ENCODE measurements around the gene MLST8.

DNA sequence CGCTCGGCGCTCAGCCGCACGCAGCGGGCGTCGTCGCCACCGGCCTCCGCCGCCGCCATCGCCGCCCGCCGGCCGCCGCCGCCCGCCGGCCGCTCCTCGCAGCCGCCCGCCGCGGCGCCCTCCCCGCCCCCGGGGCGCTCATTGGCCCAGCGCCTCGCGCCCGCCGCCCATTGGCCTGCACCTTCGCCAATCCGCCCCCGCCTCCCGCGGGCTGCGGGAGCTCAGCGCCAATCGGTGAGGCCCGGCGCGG, 9.4 kb downstream of the MLST8 start, which contains the start of gene PGP:
- TF ChIP-seq ZNF324 (tag by site-specific recombination; IDR thresholded peaks at IDR 0.05) (no peak), ZNF221 (tag by site-specific recombination; IDR thresholded peaks at IDR 0.05; ENCODE audit: borderline replicate concordance) (no peak), ZNF184 (tag by site-specific recombination; IDR thresholded peaks at IDR 0.05) (no peak), ZNF510 (tag by site-specific recombination; IDR thresholded peaks at IDR 0.05; ENCODE audit: insufficient replicate concordance) (no peak), ZNF138 (tag by site-specific recombination; IDR thresholded peaks at IDR 0.05; ENCODE audit: borderline replicate concordance) (no peak), ZNF707 (tag by site-specific recombination; IDR thresholded peaks at IDR 0.05) (no peak)
- TF ChIP-seq, protein P1, sequence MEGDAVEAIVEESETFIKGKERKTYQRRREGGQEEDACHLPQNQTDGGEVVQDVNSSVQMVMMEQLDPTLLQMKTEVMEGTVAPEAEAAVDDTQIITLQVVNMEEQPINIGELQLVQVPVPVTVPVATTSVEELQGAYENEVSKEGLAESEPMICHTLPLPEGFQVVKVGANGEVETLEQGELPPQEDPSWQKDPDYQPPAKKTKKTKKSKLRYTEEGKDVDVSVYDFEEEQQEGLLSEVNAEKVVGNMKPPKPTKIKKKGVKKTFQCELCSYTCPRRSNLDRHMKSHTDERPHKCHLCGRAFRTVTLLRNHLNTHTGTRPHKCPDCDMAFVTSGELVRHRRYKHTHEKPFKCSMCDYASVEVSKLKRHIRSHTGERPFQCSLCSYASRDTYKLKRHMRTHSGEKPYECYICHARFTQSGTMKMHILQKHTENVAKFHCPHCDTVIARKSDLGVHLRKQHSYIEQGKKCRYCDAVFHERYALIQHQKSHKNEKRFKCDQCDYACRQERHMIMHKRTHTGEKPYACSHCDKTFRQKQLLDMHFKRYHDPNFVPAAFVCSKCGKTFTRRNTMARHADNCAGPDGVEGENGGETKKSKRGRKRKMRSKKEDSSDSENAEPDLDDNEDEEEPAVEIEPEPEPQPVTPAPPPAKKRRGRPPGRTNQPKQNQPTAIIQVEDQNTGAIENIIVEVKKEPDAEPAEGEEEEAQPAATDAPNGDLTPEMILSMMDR (tag by site-specific recombination; IDR thresholded peaks at IDR 0.05), result no peak
- TF ChIP-seq, protein P2, sequence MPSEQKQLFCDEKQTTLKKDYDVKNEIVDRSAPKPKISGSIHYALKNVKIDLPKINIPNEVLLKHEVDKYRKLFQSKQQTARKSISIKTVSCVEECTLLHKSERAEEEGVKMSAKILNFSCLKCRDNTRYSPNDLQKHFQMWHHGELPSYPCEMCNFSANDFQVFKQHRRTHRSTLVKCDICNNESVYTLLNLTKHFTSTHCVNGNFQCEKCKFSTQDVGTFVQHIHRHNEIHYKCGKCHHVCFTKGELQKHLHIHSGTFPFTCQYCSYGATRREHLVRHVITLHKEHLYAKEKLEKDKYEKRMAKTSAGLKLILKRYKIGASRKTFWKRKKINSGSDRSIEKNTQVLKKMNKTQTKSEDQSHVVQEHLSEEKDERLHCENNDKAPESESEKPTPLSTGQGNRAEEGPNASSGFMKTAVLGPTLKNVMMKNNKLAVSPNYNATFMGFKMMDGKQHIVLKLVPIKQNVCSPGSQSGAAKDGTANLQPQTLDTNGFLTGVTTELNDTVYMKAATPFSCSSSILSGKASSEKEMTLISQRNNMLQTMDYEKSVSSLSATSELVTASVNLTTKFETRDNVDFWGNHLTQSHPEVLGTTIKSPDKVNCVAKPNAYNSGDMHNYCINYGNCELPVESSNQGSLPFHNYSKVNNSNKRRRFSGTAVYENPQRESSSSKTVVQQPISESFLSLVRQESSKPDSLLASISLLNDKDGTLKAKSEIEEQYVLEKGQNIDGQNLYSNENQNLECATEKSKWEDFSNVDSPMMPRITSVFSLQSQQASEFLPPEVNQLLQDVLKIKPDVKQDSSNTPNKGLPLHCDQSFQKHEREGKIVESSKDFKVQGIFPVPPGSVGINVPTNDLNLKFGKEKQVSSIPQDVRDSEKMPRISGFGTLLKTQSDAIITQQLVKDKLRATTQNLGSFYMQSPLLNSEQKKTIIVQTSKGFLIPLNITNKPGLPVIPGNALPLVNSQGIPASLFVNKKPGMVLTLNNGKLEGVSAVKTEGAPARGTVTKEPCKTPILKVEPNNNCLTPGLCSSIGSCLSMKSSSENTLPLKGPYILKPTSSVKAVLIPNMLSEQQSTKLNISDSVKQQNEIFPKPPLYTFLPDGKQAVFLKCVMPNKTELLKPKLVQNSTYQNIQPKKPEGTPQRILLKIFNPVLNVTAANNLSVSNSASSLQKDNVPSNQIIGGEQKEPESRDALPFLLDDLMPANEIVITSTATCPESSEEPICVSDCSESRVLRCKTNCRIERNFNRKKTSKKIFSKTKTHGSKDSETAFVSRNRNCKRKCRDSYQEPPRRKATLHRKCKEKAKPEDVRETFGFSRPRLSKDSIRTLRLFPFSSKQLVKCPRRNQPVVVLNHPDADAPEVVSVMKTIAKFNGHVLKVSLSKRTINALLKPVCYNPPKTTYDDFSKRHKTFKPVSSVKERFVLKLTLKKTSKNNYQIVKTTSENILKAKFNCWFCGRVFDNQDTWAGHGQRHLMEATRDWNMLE (tag by site-specific recombination; conservative IDR thresholded peaks at IDR 0.05; ENCODE audit: low read depth), result no peak
- TF ChIP-seq, protein P3, sequence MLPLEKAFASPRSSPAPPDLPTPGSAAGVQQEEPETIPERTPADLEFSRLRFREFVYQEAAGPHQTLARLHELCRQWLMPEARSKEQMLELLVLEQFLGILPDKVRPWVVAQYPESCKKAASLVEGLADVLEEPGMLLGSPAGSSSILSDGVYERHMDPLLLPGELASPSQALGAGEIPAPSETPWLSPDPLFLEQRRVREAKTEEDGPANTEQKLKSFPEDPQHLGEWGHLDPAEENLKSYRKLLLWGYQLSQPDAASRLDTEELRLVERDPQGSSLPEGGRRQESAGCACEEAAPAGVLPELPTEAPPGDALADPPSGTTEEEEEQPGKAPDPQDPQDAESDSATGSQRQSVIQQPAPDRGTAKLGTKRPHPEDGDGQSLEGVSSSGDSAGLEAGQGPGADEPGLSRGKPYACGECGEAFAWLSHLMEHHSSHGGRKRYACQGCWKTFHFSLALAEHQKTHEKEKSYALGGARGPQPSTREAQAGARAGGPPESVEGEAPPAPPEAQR (tag by site-specific recombination; IDR thresholded peaks at IDR 0.05), result no peak

Data from HEK293 (cell line).